GM19099 (cell line): ENCODE data around the gene MIOS.

ENCODE experiments used
- POLR2A ChIP-seq: IDR thresholded peaks from 3 replicates; pipeline ENCODE4 v1.6.1; 2011; ENCODE audit warnings: low read depth; ENCODE audit not compliant: insufficient read length; ENCODE audit errors: extremely low read depth

Gene MIOS

GRCh38 chr7:7542251-7542835 lies 24.3 kb upstream of the MIOS start:
- no peak for TF ChIP-seq POLR2A

GRCh38 chr7:7548407-7548806 lies 18.3 kb upstream of the MIOS start:
- no peak for TF ChIP-seq POLR2A

GRCh38 chr7:7550663-7551062 lies 16.0 kb upstream of the MIOS start:
- TF ChIP-seq POLR2A, result no peak

GRCh38 chr7:7552199-7552598 lies 14.5 kb upstream of the MIOS start:
- no peak for TF ChIP-seq POLR2A

GRCh38 chr7:7553386-7553785 lies 13.3 kb upstream of the MIOS start:
- no peak for TF ChIP-seq POLR2A

- TF ChIP-seq POLR2A, result no peak
Observed at GRCh38 chr7:7554021-7554432, 12.7 kb upstream of the MIOS start.

GRCh38 chr7:7554649-7555575 lies 11.8 kb upstream of the MIOS start:
- TF ChIP-seq POLR2A, result no peak

- no peak for TF ChIP-seq POLR2A
Observed at GRCh38 chr7:7556852-7557251, 9.8 kb upstream of the MIOS start.

GRCh38 chr7:7557252-7557651 lies 9.4 kb upstream of the MIOS start:
- no peak for TF ChIP-seq POLR2A

- TF ChIP-seq POLR2A, result no peak
Observed at GRCh38 chr7:7562736-7563135, 3.9 kb upstream of the MIOS start.

GRCh38 chr7:7563269-7563668 lies 3.4 kb upstream of the MIOS start:
- TF ChIP-seq POLR2A, result no peak

GRCh38 chr7:7563813-7564212 lies 2.9 kb upstream of the MIOS start:
- no peak for TF ChIP-seq POLR2A

- no peak for TF ChIP-seq POLR2A
Observed at GRCh38 chr7:7564323-7564780, 2.3 kb upstream of the MIOS start.

- no peak for TF ChIP-seq POLR2A
Observed at GRCh38 chr7:7565018-7565680, 1.5 kb upstream of the MIOS start.

- no peak for TF ChIP-seq POLR2A
Observed at GRCh38 chr7:7565746-7566650, 686 bp upstream of the MIOS start.
